Measurements from ENCODE around the gene HOXB3.

DNA sequence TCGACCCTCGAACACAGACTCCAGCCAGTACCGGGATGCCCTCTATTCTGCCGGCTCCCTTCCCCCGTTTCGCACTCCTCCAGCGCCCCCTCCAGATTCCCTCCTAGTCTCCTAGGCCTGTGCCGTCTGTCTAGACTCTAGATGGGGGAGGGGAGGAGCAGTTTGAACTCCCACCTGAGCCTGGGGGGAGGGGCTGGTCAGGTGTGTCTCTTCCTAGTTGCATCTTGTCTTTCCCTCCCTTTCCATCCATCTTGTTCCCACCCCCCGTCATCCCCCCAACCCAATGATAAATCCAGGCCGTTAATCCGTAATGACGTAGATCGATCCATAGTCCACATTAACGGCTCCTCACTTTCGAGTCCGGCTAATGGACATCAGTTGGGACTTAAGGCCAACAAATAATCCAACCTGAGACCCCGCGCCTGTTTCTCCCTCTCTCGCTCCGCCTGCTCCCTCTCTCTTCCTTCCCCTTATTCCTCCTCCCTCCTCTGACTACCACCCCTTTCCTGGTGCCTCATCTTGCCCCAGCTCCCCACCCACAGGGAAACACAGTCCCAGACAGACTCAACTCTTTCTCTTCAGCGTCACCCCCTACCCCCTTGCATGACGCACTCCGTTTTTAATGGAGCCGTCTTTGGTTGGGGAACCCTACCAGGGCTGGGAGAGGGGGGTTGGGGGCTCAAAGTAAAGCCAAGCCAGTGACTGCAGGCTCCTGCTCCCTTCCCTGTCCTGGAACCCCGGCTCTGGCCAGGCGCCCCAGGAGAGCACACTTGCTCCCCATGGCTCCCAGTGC lies 6.9 kb upstream of the HOXB3 start:
- TF ChIP-seq, protein P1, sequence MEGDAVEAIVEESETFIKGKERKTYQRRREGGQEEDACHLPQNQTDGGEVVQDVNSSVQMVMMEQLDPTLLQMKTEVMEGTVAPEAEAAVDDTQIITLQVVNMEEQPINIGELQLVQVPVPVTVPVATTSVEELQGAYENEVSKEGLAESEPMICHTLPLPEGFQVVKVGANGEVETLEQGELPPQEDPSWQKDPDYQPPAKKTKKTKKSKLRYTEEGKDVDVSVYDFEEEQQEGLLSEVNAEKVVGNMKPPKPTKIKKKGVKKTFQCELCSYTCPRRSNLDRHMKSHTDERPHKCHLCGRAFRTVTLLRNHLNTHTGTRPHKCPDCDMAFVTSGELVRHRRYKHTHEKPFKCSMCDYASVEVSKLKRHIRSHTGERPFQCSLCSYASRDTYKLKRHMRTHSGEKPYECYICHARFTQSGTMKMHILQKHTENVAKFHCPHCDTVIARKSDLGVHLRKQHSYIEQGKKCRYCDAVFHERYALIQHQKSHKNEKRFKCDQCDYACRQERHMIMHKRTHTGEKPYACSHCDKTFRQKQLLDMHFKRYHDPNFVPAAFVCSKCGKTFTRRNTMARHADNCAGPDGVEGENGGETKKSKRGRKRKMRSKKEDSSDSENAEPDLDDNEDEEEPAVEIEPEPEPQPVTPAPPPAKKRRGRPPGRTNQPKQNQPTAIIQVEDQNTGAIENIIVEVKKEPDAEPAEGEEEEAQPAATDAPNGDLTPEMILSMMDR (IDR thresholded peaks at IDR 0.05 in 8 of 11, conservative IDR thresholded peaks at IDR 0.05 in 3 of 11) = no peak
- no peak for TF ChIP-seq POLR2AphosphoS5 (IDR thresholded peaks at IDR 0.05)

Data from spleen (tissue), 7 donors.